GM10266 (cell line): ENCODE measurements around the gene ATF3.

Source experiments
- DNase-seq: peaks from one replicate; pipeline ENCODE4 v3.0.0; 2012; ENCODE audit errors: extremely low spot score
- TF ChIP-seq, protein P1 (sequence below): IDR thresholded peaks from 2 replicates; pipeline ENCODE4 v1.5.1; 2012; ENCODE audit warnings: mild to moderate bottlenecking, low read depth; ENCODE audit not compliant: control insufficient read depth, insufficient read depth; ENCODE audit errors: missing control alignments

ATF3 gene

DNA sequence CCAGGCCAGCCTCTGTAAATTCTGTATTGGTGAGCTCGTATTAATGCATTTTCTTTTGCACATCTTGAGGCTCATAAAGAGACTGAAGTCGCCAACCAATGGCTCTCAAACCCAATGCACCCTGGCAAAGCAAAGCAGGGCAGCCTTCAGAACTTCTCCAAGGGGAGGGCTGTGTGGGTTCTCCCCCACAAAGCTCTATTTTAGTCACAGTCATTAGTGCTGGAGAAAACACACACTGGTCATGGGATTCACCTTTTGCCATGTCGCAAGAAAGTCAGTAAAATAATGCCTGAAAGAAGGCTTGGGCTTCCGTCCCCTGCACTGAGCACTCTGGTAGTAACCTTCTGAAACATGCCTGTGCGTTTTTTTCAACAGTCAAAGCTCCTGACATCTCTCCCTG is 26.3 kb upstream of the ATF3 start:
- TF ChIP-seq, protein P1, sequence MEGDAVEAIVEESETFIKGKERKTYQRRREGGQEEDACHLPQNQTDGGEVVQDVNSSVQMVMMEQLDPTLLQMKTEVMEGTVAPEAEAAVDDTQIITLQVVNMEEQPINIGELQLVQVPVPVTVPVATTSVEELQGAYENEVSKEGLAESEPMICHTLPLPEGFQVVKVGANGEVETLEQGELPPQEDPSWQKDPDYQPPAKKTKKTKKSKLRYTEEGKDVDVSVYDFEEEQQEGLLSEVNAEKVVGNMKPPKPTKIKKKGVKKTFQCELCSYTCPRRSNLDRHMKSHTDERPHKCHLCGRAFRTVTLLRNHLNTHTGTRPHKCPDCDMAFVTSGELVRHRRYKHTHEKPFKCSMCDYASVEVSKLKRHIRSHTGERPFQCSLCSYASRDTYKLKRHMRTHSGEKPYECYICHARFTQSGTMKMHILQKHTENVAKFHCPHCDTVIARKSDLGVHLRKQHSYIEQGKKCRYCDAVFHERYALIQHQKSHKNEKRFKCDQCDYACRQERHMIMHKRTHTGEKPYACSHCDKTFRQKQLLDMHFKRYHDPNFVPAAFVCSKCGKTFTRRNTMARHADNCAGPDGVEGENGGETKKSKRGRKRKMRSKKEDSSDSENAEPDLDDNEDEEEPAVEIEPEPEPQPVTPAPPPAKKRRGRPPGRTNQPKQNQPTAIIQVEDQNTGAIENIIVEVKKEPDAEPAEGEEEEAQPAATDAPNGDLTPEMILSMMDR = no peak
- DNase-seq = no peak

DNA sequence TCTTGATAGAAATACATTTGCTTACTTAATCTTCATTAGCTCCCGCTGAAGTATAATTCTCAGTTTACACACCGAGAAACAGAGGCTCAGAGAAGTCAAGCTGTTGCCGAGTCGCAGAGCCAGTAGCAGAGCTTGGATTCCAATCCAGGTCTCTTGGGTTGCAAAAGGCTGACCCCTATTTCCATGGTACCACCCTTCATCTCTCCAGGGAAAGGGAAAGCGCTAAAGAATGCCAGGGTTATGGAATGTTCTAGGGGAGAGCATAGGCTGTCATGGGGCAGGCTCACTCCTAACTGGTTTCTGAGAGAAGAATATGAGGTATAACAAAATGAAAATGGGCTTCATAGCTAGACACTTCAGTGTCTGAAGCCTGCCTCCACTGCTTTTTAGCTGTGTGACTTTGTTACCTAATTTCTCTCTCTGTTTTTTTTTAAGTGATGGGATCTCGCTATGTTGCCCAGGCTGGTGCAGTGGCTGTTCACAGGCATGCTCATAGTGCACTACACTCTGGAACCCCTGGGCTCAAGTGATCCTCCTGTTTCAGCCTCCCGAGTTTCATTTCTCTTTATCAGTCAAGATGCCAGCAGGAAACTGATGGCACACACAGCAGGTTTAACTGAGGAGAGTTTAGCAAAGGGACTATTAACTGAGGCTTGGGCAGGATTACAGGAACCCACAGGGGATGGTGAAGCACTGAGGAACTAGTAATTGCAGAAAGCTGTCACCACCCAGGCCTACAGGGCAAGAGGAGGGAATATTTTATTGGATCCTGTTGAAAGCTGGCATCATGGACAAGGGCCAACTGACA is 25.5 kb upstream of the ATF3 start:
- DNase-seq = no peak
- TF ChIP-seq, protein P1 = no peak

DNA sequence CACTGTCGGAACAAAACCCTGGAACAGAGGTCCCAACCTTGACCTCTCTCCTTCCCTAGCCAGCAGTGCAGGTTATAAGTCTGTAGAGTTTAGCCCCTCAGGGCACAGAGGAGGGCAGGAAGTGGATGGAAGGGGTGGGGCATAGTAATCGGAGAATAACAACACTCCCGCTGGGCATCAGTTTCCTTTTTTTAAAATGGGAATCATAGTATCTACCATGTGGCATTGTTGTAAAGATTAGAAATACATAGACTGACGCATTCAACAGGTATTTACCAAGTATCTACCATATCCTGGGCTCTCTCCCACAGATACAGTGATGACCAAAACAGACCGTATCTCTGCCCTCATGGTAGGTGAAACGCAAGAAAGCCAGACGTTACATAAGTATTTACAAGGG is 24.9 kb upstream of the ATF3 start:
- TF ChIP-seq, protein P1 = no peak
- DNase-seq = no peak

DNA sequence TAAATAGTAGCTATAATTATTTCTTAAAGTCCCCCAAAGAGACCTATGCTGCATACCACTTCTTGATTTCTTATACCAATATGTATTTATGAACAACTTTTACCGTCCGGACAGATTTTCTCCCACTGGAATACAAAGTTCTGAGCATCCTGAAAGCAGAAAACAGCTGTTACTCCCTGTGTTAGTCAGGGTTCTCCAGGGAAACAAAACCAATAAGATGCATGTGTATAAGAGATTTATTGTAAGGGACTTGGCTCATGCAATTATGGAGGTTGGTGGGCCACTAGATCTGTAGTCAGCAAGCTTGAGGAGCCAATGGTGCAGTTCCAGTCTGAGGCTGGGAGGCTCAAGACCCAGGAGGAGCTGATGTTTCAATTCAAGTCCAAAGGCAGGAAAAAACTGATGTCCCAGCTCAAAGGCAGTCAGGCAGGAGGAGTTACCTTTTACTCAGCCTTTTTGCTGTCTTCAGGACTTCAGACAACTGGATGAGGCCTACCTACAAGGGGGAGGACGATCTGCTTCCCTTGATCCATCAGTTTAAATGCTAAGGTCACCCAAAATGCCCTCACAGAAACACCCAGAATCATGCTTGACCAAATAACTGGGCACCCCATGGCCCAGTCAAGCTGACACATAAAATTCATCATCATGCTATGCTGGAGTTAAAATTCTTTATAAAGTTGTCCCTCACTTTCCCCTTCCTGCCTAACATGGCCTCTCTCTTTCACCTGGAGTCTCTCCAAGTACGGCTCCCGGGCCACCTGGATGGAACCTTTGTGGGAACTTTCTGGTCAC is 24.3 kb upstream of the ATF3 start:
- no peak for DNase-seq
- TF ChIP-seq, protein P1 = no peak

DNA sequence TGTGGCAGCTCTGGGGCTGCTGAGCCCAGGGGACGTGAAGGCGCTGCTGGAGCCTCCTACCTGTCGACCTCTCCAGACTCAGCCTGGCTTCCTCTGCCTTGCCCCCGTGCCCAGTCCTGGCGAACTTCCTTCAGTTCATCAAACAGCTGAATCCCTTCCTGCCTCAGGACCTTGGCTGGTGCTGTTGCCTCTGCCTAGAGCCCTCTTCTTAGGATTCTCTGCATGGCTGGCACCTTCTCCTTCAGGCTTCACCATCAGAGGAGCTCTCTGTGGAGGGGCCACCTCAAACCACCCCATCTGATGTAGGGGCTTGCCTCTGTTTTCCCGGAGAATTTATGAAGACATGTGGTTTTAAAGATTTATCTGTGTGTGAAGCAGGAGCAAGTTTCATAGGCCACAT is 23.4 kb upstream of the ATF3 start:
- no peak for DNase-seq
- TF ChIP-seq, protein P1 = no peak

DNA sequence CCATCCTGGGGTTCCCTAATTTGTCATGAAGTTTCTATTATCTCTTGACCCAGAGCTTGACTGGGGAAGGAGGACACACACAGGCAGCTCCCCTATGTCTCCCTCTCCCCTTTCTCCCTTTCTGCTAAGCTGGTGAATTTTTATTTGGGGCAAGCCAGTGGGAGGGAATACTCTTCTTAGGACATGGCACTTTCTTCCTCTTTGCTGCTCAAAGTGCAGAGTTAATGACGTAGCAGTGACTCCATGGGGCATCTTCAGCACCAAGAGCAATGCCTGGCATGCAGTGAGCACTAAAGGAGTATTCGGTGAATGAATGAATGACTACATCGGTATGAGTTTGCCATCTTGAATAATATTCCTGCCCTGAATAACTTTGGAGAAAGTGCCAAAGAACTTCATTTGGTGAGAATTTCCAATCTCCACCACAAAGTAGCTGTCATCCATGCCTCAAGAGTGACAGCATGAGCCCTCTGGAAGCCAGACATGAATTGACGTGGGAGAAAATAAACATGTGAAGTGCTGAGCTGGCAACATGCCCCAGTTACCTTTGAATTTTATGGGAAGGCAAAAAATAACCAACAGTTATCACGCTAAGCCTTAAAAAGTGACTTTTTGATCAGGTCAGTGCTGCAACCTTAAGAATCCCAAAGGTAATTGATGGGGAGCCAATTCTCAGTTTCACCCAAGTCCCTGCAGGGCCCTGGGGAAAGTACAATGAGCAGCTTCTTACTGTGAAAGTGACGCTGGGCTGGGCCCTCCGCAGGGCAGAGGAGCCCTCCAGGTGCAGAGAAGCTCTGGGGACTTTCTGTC is 22.1 kb upstream of the ATF3 start:
- TF ChIP-seq, protein P1 = no peak
- DNase-seq = peak; percentile 65
